GM21825 (cell line): ENCODE data around the gene RETREG2.

Experiments used
- ATAC-seq: cut with Tn5 transposase; IDR thresholded peaks from one replicate; pipeline ENCODE4 v1.9.1; 2021; ENCODE audit warnings: mild to moderate bottlenecking, moderate library complexity; ENCODE audit not compliant: unreplicated experiment

RETREG2 gene, protein sequence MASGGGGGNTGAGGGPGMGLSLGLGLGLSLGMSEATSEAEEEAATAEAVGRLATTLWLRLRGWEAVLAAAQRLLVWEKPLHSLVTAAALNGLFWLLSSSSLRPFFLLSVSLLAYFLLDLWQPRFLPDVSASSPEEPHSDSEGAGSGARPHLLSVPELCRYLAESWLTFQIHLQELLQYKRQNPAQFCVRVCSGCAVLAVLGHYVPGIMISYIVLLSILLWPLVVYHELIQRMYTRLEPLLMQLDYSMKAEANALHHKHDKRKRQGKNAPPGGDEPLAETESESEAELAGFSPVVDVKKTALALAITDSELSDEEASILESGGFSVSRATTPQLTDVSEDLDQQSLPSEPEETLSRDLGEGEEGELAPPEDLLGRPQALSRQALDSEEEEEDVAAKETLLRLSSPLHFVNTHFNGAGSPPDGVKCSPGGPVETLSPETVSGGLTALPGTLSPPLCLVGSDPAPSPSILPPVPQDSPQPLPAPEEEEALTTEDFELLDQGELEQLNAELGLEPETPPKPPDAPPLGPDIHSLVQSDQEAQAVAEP

DNA sequence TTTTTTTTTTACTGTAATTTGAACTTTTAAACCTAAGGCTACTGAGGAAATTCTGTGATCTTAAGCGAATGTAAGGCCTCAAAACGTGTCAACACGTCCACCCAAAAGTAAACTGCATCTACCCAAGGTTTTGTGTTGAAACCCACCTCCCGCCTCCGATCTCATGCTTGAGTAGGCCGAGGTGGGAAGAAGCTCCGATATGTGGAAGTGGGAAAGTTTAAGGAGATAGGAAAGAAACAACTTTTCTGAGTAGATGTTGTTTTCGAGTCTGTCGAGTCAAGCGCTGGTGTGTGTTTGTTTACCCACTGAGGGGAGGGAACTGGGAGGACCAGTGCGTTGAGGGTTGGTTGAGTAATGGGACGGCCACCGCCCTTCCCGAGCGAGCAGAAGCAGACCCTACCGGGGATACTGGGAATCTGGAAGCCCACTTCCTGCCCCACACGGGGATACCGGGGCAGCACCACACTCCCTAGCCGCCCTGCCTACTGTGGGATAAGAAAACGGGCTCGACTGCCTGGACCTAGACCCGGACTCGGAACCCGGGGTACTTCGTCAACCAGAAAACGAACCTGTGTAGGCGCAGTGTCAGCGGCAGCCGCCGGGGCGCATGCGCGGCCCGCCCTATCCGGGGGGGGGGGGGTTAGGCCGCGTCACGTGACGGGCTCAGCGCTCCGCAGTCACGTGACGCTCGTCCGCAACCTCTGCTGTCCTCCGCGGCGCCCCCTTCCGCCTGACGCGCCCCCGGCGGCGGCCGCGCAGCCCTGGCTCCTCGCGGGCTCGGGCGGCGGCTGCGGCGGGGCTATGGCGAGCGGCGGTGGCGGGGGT, at the start of gene RETREG2:
RETREG2 (plus strand) TSS at position 724 of the 825 bp plus-strand sequence; CDS start at position 802, 78 bp downstream.
- peak; percentile 37 for ATAC-seq

DNA sequence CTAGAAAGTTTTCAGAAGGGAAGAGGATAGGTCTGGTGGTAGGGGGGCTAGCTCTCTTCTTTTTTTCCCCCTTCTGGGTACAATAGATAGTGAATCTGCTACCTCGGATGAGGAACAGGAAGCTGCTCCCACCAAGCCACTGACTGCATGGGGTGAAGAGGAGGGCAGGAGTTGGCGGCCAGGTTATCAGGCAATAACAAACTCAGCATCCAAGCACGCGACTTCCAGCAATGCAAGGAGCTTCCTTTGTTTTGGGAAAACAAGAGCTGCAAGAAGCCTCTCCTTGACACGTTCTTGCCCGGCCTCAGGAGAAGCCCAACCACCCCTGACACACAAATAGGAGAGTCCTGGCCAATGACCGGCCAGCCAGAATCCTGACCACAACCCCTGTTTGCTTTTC, 49.7 kb upstream of the RETREG2 start:
- no peak for ATAC-seq

DNA sequence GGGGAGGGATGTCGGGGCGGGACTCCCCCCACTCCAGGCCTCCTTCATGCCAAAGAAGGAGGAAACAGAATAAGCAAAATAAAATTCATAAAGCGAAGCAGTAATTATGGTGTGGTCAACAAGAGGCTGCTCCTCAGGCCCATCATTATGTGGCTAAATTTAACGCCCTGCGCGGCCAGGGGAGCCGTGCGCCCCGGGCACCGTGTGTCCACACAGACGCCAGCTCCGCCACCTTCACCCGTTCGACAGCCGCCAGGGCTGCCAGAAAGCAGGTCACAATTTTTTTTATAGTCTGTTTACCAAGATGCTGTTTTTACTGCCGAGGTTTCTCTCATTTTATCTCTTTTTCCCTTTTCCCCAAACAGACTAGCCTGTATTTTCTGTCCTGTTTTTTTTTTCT, 48.5 kb upstream of the RETREG2 start:
- ATAC-seq = no peak

DNA sequence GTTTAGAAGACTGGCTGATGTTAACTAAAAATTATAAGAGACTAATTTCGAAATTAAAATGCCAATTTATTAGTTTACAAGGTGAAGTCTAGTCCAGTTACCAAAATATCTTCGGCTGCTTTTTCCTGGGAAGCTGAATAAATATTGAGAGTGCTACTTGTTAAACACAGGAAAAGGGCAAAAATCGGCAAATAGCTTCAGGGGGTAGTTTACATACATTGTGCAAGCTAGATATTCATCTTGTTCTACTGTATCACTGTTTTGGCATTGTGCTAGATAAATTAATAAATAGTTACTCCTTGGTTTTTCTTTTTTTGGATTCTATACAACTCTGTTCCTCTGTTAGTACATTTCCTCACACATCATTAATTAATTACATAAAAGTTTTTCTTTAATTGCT, 46.7 kb upstream of the RETREG2 start:
- ATAC-seq = no peak

DNA sequence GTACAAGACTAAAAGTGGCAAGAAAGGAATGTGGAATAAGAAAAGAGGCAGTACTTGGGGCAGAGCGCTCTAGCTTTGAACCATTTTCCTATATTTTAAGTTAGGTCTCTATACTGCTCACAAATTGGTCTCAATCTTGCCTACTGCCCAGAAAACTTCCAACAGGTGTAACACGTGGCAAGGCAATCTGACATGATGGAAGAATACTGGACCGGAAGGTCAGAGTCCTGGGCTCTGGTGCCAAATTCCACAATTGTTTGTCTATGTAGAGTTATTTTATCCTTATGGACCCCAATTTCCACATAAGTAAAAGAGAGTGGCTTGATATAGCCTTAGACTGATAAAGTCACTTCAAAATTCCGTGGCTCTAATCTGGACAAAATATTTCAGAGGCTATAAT, 46.3 kb upstream of the RETREG2 start:
- ATAC-seq = no peak

DNA sequence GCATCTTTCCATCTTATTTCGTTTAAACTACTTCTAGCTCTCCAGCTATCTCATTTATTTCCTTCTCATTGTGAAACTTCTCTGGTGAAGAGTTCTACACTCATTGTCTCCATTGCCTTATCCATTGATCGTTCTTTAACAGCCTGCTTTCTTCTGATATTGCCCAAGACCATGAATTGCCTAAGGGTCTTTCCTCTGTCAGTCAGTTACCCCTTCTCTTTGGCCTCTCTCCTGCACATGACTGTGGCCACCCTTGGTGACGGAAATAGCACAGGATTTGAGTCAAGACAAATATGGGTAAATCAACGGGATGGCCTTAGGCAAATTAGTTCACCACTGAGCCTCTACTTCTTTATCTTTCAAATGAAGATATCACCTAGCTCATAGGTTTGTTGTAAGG, 44.1 kb upstream of the RETREG2 start:
- no peak for ATAC-seq

DNA sequence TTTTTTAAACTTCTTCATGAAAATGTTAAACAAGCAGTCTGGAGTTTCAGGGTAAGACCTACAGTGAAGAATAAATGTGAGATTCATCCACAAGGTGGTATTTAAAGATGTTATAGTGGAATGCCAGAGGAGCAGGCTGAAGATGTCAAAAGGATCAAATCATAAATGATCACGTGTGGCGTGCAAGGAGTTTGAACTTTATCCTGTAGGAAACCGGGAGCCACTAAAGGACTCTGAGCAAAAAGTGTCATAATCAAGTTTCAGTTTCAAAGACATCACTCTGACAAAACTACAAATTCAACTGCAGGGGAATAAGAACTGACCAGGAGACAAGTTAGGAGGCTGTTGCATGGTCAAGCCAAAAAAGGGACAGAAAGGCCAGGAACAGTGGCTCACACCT, 37.4 kb upstream of the RETREG2 start:
- ATAC-seq = no peak

DNA sequence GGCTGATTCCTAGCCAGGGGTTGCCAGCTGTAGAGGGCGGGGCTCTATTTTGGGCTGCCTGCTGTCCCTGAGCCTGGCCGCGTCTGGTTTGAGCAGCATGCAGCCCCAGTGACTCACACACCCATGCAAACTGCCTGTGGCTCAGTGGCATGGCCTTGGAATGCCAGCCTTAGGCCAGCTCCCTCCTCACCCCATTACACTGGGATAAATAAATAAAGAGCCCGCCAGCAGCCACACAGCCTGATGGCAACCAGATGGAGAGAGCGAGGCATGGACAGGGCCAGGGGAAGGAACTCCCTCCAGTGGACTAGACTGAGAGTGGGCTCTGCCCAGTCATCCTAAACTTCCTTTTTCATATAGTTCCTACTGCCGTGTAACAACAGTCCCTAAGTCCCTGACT, 35.7 kb upstream of the RETREG2 start:
- no peak for ATAC-seq

DNA sequence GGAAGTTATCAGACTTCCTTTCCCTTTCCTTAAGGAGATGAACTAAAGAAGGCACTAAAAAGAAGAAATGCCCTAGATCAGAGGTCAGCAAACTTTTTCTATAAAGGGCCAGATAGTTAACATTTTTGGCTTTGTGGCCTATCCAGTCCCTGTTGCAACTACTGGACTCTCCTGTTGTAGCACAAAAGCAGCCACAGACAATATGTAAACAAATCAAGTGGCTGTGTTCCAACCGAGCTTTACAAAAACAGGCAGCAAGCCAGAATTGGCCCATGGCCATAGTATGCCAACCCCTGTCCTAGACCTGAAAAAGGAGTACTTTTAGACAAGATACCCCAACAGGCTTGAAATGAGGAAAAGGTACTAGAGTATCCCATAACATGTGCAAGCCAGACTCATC, 28.4 kb upstream of the RETREG2 start:
- no peak for ATAC-seq

DNA sequence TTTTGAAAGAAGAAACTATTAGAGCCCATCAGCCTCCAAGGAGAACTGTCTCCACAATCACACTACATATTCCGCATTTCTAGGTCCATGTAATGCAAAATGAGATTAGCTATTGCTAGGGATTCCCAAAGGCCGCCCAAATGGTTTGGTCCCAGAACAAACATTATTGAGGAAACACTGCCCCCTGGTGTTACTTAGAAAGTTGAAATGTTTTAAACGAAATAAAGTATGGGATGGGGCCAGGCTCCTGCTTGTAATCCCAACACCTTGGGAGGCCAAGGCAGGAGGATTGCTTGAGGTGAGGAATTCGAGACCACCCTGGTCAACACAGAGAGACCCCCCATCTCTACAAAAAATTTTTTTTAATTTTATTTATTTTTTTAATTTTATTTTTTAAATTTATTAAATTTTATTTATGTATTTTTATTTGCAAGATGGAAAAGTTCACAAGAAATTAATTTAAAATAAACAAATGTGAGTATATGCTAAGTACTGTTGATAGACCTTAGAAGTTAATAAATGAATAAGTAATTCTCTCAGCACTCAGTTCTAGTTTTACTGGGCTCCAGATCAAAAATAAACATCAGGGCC, 22.9 kb upstream of the RETREG2 start:
- ATAC-seq = no peak

DNA sequence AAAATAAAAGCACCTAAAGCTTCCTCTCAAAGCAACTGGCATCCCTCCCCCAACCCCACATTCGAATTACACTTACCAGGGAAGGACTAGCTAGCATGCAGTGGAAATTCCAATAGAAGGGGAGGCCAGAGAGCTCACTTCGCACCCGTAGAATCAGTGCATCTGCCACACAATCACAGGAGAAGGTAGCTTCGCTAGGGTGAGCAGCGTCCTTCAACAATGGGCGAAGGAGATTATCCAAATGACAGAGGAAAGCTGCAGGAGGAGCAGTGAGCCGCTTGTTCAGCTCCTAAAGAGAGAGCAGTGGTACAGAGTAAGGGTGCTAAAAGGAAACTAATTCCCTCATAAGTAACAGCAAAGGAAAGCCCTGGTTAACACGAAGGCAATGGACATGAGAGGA, 20.7 kb upstream of the RETREG2 start:
- no peak for ATAC-seq

DNA sequence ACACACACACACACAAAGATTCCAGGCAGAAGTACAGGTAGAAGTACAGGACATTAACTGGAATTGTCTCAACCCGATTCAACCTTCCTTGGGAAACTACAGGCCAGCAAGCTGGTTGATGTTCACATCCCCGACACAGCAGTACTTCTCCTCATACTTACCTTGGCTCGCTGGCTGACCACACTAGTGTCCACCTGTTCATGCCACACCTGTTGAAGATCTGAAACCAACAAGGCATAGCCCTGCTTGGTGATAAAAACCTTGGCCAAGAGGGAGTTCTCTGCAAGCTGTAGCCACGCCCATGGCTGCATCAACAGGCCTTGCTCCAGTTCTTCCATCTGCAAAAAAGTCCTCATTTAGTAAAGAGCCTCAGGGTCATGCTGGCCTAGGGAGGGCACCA, 20.1 kb upstream of the RETREG2 start:
- ATAC-seq = no peak

DNA sequence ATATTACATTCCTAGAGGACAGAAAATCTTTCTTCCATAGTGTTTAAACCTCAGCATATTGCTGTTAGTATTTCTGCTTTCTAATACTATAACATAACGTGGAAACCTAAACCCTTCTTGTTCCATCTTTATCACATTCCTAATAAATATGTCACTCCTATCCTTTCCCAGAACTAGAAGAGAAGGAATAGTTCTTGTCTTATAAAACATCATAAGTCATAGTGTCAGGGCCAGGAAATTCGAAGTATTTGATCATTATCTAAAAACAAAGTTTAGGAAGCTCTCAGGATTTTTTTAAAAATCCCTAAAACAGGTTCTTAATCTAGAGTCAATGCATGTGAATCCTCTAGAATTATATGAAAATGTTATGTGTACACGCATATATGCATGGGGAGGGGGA, 19.5 kb upstream of the RETREG2 start:
- ATAC-seq = no peak

DNA sequence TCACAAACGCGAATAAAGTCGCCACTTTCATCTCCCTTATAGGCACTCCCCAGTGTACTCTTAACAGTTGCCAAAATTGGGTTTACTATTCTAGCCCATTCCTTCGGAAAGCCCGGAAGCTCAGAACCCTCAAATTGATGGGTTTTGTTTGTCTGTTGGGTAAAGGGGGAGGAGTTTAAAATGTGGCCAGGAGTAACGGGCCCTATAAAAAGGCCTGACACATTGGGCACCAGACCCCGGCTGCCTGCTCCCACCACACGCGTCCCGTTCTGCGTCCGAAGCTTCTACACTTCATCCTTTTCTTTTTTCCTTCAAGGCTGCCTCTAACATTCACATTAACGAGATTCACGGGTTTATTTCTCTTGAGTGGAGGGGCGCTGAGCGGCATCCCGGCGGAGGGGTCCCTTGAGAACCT, 18.3 kb upstream of the RETREG2 start:
- ATAC-seq = no peak

DNA sequence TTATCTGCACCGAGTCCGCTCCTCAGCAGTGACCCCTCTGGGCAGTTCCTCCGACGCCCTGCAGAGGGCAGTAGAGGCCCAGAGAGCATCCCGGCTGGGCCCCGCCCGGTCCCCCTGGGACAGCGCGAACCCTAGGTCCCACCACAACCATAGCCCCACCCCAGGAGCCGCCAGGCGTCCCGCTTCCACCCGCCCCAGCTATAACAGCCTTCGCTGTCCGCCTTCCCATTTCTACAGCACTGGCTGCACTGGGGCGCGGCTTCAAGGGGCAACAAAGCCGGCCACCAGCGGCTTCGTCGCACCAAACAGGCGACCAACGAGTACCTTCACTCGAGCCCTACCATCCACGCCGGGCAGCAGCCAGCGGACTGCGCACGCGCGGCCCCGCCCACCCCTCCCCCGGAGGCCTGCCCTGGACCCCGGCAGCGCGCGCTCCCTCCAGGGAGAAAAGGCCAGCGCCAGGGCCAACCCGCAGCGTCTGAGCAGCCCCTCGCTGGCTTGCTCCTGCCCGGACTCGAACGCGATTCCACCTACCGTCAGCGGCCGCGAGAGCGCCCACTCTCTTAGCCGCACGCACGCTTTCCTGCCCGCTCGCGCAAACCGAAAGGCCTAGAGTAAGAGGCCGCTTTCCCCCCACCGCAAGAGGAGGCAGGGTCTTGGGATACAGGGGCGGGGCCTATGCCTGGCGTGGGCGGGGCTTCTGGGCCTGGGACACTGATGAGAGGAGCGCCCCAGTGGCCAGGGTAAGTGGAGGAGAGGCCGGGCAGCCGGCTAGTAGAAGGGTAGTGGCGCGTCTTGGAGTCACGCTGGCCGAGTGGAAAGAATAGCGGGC, 17.7 kb upstream of the RETREG2 start, which contains the start of gene NHEJ1:
NHEJ1 (minus strand) TSS at position 630 of the 832 bp plus-strand sequence. CDS start 2,453 bp downstream, outside the sequence.
- peak; percentile 84 for ATAC-seq

DNA sequence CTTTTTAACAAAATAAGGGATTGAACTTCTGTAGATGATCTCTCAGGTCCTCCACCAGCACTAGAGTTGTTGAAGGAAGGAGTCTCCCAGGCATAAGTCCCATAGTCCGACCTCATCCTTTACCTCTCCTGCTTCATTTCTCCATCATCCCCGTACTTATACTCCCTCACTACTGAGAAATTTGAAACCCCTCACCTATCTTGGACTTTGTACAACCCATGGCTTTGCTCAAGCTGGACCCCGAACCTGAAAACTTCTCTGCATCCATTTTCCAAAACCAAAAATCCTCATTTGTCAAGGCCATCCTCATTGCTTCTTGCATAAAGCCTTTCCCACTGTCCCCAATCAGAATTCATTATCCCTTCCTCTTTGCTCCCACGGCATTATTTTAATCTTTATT, 17.0 kb upstream of the RETREG2 start:
- ATAC-seq = no peak

DNA sequence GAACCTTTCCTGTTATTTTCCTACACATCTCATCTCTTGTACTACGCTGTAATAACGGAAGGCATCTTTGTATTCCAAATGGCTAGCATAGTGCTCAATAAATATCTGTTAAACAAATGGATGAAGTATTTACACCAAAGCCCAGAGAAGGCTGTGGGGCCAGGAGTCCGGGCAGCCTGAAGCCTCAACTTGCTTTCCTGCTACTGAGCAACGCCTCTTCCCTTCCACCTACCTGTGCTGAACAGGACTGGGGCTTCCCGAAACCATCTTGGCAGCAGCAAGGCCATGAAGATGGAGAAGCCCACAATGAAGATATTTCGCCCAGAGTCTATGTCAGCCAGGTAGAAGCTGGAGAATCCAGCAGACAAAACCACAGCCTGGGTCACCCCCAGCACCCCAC, 14.9 kb upstream of the RETREG2 start:
- ATAC-seq = no peak

DNA sequence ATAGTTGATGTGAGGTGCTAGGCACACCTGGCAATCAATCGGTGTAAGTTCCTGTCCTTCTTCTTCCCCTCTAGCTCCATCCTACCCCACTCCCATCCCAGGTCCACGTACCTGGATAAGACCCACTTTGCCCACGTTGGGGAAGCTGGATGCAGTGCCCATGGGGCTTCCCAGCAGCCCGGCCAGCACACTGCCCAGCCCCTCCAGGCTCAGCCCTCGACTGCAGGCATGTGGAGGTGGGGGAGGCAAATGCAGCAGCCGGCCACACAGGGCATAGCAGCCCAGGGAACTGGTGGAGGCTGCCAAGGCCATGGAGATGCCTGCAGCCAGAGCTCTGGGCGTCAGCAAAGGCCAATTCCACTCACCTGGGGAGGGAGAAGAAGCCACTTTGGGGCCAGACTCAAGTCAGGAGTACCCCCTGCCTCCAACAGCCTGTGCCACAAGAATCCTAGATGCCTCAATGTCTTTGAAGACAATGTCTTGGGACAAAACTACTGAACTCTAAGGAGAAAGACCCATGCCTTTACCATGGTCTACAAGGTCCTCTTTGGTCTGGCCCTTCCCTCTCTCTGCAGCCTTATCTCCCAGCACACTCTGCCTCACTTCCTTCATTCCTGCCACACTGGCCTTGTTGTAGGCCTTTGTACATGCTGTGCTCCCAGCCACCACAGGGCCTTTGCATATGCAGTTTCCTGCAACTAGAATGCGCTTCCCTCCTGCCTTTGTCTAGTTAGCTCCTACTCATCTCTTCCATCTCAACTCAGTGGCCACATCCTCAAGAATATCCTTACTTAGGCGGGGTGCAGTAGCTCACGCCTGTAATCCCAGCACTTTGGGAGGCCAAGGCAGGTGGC, 12.8 kb upstream of the RETREG2 start:
- ATAC-seq = no peak

DNA sequence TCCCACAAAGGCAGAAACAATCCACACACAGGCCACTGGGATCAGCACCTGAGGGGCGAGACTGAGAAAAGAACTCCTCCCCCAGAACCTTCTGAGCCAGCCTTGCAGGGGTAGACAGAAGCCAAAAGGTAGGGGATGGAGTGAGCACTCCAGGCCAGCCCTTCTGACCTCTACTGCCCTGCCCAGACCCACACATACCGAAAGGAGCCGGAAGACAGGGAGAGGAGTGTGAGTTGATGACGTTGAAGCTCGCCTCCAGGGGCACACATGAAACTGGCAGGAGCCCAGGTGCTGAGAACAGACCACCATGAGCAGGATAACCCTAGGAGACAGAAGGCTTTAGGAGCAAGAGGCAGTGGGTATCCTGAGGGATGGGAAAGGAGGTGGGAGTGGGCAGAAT, 10.1 kb upstream of the RETREG2 start:
- ATAC-seq = no peak

DNA sequence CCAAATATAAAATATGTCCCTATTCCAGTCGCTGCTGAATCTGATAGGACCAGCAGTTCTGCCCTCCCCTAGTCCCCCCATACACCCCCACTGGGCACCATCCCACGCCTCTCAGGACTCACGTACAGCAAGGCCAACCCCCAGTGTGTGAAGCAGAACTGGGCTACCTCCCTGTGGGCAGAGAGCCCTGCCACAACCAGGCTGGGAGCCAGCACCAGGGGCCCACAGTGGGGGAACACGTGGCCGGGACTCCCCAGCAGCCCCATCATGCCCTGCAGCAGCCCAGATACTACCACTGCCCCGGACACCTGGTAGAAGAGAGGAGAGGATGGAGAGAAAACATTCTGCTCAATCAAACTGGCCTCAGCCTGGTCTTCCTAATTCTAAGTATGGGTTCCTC, 9.5 kb upstream of the RETREG2 start:
- no peak for ATAC-seq
